ENCODE measurements around the gene BHMT. TPM values are rescaled to one million over a fixed set of nuclear protein-coding genes. Genes with fewer than 3 reads are reported as not detected.

BHMT gene
- total and polyA plus RNA-seq, 12 donors: 0.23 to 1.6 (median 0.57) TPM; not detected in 1

GRCh38 chr5:79143684-79144379 is 32.2 kb downstream of the BHMT start:
- TF ChIP-seq, protein P1, sequence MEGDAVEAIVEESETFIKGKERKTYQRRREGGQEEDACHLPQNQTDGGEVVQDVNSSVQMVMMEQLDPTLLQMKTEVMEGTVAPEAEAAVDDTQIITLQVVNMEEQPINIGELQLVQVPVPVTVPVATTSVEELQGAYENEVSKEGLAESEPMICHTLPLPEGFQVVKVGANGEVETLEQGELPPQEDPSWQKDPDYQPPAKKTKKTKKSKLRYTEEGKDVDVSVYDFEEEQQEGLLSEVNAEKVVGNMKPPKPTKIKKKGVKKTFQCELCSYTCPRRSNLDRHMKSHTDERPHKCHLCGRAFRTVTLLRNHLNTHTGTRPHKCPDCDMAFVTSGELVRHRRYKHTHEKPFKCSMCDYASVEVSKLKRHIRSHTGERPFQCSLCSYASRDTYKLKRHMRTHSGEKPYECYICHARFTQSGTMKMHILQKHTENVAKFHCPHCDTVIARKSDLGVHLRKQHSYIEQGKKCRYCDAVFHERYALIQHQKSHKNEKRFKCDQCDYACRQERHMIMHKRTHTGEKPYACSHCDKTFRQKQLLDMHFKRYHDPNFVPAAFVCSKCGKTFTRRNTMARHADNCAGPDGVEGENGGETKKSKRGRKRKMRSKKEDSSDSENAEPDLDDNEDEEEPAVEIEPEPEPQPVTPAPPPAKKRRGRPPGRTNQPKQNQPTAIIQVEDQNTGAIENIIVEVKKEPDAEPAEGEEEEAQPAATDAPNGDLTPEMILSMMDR (IDR thresholded peaks at IDR 0.05): no peak
- no peak for TF ChIP-seq POLR2A (IDR thresholded peaks at IDR 0.05)
- intact Hi-C loops (cut with DNase I): no loop called here
- no peaks in the 10 kb centered on the region for H3K4me1 ChIP-seq (replicated peaks in 1 of 2)
- H3K36me3 ChIP-seq (replicated peaks in 1 of 2): no peaks in the 10 kb centered on the region
- 71 to 82% (median 73%) methylated on average over 6 of the region's 6 CpGs for WGBS, 4 donors
- H3K27ac ChIP-seq: no peak overlapping the region
- H3K9me3 ChIP-seq (replicated peaks in 1 of 3): no peaks in the 10 kb centered on the region
- DNase-seq: no peak
- no peaks in the 10 kb centered on the region for H3K27me3 ChIP-seq
- no peak overlapping the region for H3K4me3 ChIP-seq

DNA sequence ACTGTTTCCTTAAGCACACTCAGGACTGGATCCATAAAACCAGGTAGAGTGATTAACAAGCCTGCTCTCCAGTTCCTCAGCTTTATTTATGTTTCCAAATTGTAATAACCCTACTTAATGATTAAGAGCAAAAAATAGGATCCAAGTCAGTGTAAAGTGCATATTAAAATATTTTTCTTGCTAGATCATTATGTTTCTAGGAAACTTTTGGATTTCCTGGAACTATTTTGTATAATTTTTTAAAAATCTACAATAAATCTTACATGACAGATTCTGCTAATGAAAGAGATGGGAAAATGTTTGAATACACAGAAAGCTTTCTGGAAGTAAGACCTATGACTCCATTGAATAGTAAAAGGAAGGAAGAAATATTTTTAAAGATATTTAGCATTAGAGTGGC is 35.5 kb downstream of the BHMT start:
- no peak overlapping the region for H3K27ac ChIP-seq
- no peak for TF ChIP-seq POLR2A (IDR thresholded peaks at IDR 0.05)
- TF ChIP-seq, protein P1 (IDR thresholded peaks at IDR 0.05): no peak
- no peaks in the 10 kb centered on the region for H3K9me3 ChIP-seq (replicated peaks in 1 of 3)
- H3K4me3 ChIP-seq: no peak overlapping the region
- DNase-seq: no peak
- intact Hi-C loops (cut with DNase I): no loop called here
- no peaks in the 10 kb centered on the region for H3K27me3 ChIP-seq
- no peaks in the 10 kb centered on the region for H3K4me1 ChIP-seq (replicated peaks in 1 of 2)
- H3K36me3 ChIP-seq (replicated peaks in 1 of 2): no peaks in the 10 kb centered on the region

DNA sequence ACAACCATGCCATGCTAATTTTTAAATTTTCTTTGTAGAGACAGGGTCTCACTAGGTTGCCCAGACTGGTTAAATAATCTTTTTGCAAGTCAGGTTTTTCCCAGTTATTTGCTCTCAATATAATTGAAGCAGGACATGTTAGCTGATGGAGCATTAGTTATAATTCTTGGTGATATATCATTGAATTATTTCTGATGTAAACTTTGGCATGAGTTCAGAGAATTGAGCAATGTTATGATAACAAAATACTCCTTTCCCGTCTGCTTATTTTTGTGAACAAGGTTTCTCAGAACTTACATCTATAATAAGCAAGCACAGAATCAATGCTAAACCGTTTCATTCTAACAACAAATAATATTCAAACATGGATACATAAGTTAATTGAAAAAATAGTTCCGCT is 37.8 kb downstream of the BHMT start:
- DNase-seq: no peak
- Histone ChIP-seq H3K9me3 (replicated peaks in 1 of 3) (no peaks in the 10 kb centered on the region), H3K4me3 (no peak overlapping the region), H3K27ac (no peak overlapping the region), H3K36me3 (replicated peaks in 1 of 2) (no peaks in the 10 kb centered on the region), H3K27me3 (no peaks in the 10 kb centered on the region), H3K4me1 (replicated peaks in 1 of 2) (no peaks in the 10 kb centered on the region)
- WGBS, 4 donors: 66 to 77% (median 73%) methylated on average over 3 of the region's 3 CpGs
- no peak for TF ChIP-seq POLR2A (IDR thresholded peaks at IDR 0.05)
- TF ChIP-seq, protein P1 (IDR thresholded peaks at IDR 0.05): no peak
- intact Hi-C loops (cut with DNase I): no loop called here

DNA sequence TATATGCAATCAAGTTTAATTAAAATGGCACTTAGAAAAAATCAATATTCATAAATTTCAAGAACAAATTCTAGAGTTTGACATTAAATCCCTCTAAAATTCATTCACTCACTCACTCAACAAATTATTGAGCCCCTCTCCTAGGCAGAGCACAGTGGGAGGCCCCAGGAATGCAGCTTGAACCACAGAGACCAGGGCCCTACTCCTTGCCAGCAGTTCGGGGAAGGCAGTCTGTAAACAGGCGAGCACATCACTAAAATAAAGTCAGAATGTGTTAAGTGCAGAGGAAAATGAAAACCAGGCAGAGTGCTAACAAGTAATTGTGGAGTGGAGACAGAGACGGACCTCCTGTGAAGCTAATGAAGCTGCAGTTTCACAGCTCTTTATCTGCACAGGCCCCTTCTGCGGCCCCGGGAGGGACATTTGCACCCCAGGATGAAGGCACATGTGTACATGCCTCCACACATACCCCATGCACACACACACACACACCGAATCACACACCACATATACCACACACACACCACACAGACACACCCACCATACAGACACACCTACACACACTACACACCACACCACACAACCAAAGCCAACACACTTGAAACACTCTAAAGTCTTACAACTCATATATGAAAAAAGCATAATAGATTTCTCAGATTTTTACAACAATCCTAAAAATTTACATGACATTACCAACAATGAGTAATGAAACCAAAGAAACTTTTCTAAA is 40.5 kb downstream of the BHMT start:
- no peaks in the 10 kb centered on the region for H3K9me3 ChIP-seq (replicated peaks in 1 of 3)
- TF ChIP-seq, protein P1 (IDR thresholded peaks at IDR 0.05): no peak
- TF ChIP-seq POLR2A (IDR thresholded peaks at IDR 0.05): no peak
- no peaks in the 10 kb centered on the region for H3K4me1 ChIP-seq (replicated peaks in 1 of 2)
- H3K36me3 ChIP-seq (replicated peaks in 1 of 2): no peaks in the 10 kb centered on the region
- H3K27me3 ChIP-seq: no peaks in the 10 kb centered on the region
- WGBS, 4 donors: 79 to 88% (median 81%) methylated on average over 6 of the region's 6 CpGs
- no peak overlapping the region for H3K27ac ChIP-seq
- DNase-seq: no peak
- H3K4me3 ChIP-seq: no peak overlapping the region
- intact Hi-C loops (cut with DNase I): no loop called here

Measured in adrenal gland (tissue), 12 donors.